ES-I3 (cell line): Measurements from ENCODE around the gene H3-3A.
A peak's percentile ranks its signal among the peaks of the same experiment; 100 is the strongest.

Experiments
- H3K36me3 ChIP-seq: 2 replicates; pipeline ENCODE4 v1.6.1; 2013; ENCODE audit warnings: mild to moderate bottlenecking, low read length, control low read depth, moderate library complexity; ENCODE audit not compliant: insufficient read depth
- H3K4me1 ChIP-seq: 2 replicates; pipeline ENCODE4 v1.6.1; 2013; ENCODE audit warnings: mild to moderate bottlenecking, control low read depth, low read length; ENCODE audit not compliant: insufficient read depth
- H3K9ac ChIP-seq: 2 replicates; pipeline ENCODE4 v1.6.1; 2013; ENCODE audit warnings: low read depth, mild to moderate bottlenecking, low read length, moderate library complexity
- H3K9me3 ChIP-seq: 2 replicates; pipeline ENCODE4 v1.6.1; 2013; ENCODE audit warnings: mild to moderate bottlenecking, low read length, moderate library complexity; ENCODE audit not compliant: control insufficient read depth, insufficient read depth

The H3-3A gene

GRCh38 chr1:226041419-226041818 lies 21.1 kb upstream of the H3-3A start:
- Histone ChIP-seq H3K36me3 (no peaks in the 10 kb centered on the region), H3K4me1 (no peaks in the 10 kb centered on the region), H3K9ac (no peak overlapping the region), H3K9me3 (no peaks in the 10 kb centered on the region)

- no peaks in the 10 kb centered on the region for H3K36me3 ChIP-seq
- no peaks in the 10 kb centered on the region for H3K9me3 ChIP-seq
- H3K4me1 ChIP-seq: no peaks in the 10 kb centered on the region
- H3K9ac ChIP-seq: no peak overlapping the region
Measured at GRCh38 chr1:226044514-226045101, 17.9 kb upstream of the H3-3A start.

- Histone ChIP-seq H3K9ac (no peak overlapping the region), H3K36me3 (no peaks in the 10 kb centered on the region), H3K4me1 (no peaks in the 10 kb centered on the region), H3K9me3 (no peaks in the 10 kb centered on the region)
Measured at GRCh38 chr1:226046240-226046639, 16.3 kb upstream of the H3-3A start.

GRCh38 chr1:226047495-226047894 lies 15.0 kb upstream of the H3-3A start:
- H3K4me1 ChIP-seq: no peaks in the 10 kb centered on the region
- H3K9me3 ChIP-seq: no peaks in the 10 kb centered on the region
- H3K36me3 ChIP-seq: no peaks in the 10 kb centered on the region
- H3K9ac ChIP-seq: no peak overlapping the region

GRCh38 chr1:226048886-226049285 lies 13.6 kb upstream of the H3-3A start:
- no peaks in the 10 kb centered on the region for H3K9me3 ChIP-seq
- H3K9ac ChIP-seq: no peak overlapping the region
- no peaks in the 10 kb centered on the region for H3K4me1 ChIP-seq
- H3K36me3 ChIP-seq: no peaks in the 10 kb centered on the region

- no peaks in the 10 kb centered on the region for H3K9me3 ChIP-seq
- H3K36me3 ChIP-seq: no peaks in the 10 kb centered on the region
- no peaks in the 10 kb centered on the region for H3K4me1 ChIP-seq
- H3K9ac ChIP-seq: no peak overlapping the region
Measured at GRCh38 chr1:226050133-226050532, 12.4 kb upstream of the H3-3A start.

GRCh38 chr1:226051365-226051764 lies 11.2 kb upstream of the H3-3A start:
- no peaks in the 10 kb centered on the region for H3K4me1 ChIP-seq
- no peaks in the 10 kb centered on the region for H3K9me3 ChIP-seq
- H3K9ac ChIP-seq: no peak overlapping the region
- H3K36me3 ChIP-seq: no peaks in the 10 kb centered on the region

GRCh38 chr1:226052061-226052460 lies 10.5 kb upstream of the H3-3A start:
- Histone ChIP-seq H3K9me3 (no peaks in the 10 kb centered on the region), H3K9ac (no peak overlapping the region), H3K36me3 (no peaks in the 10 kb centered on the region), H3K4me1 (no peaks in the 10 kb centered on the region)

GRCh38 chr1:226054519-226055327 lies 7.8 kb upstream of the H3-3A start:
- H3K9me3 ChIP-seq: no peaks in the 10 kb centered on the region
- H3K9ac ChIP-seq: no peak overlapping the region
- no peaks in the 10 kb centered on the region for H3K4me1 ChIP-seq

GRCh38 chr1:226059709-226060108 lies 2.8 kb upstream of the H3-3A start:
- no peaks in the 10 kb centered on the region for H3K4me1 ChIP-seq
- no peaks in the 10 kb centered on the region for H3K36me3 ChIP-seq
- H3K9me3 ChIP-seq: no peaks in the 10 kb centered on the region
- H3K9ac ChIP-seq: no peak overlapping the region

More at GRCh38 chr1:226054519-226055327, 7.8 kb upstream of the H3-3A start:
- no peaks in the 10 kb centered on the region for H3K36me3 ChIP-seq

- no peaks in the 10 kb centered on the region for H3K9me3 ChIP-seq
- H3K4me1 ChIP-seq: peaks cover 5% of the 10 kb centered on the region; the same call in 1 of the 2 replicates
- no peaks in the 10 kb centered on the region for H3K36me3 ChIP-seq
- no peak overlapping the region for H3K9ac ChIP-seq
Measured at GRCh38 chr1:226060427-226060826, 2.1 kb upstream of the H3-3A start.

- Histone ChIP-seq H3K9ac (peak overlapping the region; percentile 84), H3K9me3 (no peaks in the 10 kb centered on the region), H3K4me1 (peaks cover 13% of the 10 kb centered on the region; the same call in 1 of the 2 replicates), H3K36me3 (peaks cover 3% of the 10 kb centered on the region)
Measured at GRCh38 chr1:226061068-226061840, 1.3 kb upstream of the H3-3A start.

- H3K9me3 ChIP-seq: no peaks in the 10 kb centered on the region
- peaks cover 9% of the 10 kb centered on the region for H3K36me3 ChIP-seq
- H3K4me1 ChIP-seq: peaks cover 18% of the 10 kb centered on the region; the same call in 1 of the 2 replicates
- H3K9ac ChIP-seq: peak overlapping the region; percentile 84
Measured at GRCh38 chr1:226061841-226062557, 517 bp upstream of the H3-3A start.
